Astrocyte (in vitro differentiated cells and primary cell): ENCODE results near the gene CAPN12. TPM values are rescaled to one million over a fixed set of nuclear protein-coding genes. Genes with fewer than 3 reads are reported as not detected.
"Not testable (repeated sequence)": the region's sequence is repeated elsewhere in the genome, so short reads cannot be mapped to it uniquely, and the experiment has no call there.

ENCODE experiments used
- DNase-seq: peaks from one replicate; pipeline ENCODE4 v3.0.0-alpha.2; 2010; ENCODE audit warnings: low read depth
- FAIRE-seq: peaks from 2 replicates; lab custom pipeline; 2011; peaks lifted over from hg19 to GRCh38; lab: Jason Lieb, UNC
- H2AFZ ChIP-seq: 2 replicates; pipeline ENCODE4 v1.6.0; 2012; ENCODE audit warnings: low read depth, low read length, inconsistent platforms
- H3K27ac ChIP-seq: 2 replicates; pipeline ENCODE4 v1.5.1; 2011; ENCODE audit warnings: low read depth, low read length, inconsistent platforms
- H3K27me3 ChIP-seq: 2 replicates; pipeline ENCODE4 v1.6.0; 2011; ENCODE audit warnings: low read length, inconsistent platforms; ENCODE audit not compliant: insufficient read depth
- H3K36me3 ChIP-seq: 2 replicates; pipeline ENCODE4 v1.5.1; 2011; ENCODE audit warnings: low read length, inconsistent platforms; ENCODE audit not compliant: insufficient read depth
- H3K4me1 ChIP-seq: 2 replicates; pipeline ENCODE4 v1.5.1; 2011; ENCODE audit warnings: low read length, inconsistent platforms; ENCODE audit not compliant: insufficient read depth
- H3K4me2 ChIP-seq: 2 replicates; pipeline ENCODE4 v1.6.0; 2012; ENCODE audit warnings: low read length, inconsistent platforms
- H3K4me3 ChIP-seq: 2 replicates; pipeline ENCODE4 v1.5.1; 2011; ENCODE audit warnings: low read depth, mild to moderate bottlenecking, low read length, inconsistent platforms; ENCODE audit not compliant: insufficient read depth
- H3K79me2 ChIP-seq: 2 replicates; pipeline ENCODE4 v1.6.0; 2012; ENCODE audit warnings: mild to moderate bottlenecking, low read length, inconsistent platforms; ENCODE audit not compliant: insufficient read depth
- H3K9ac ChIP-seq: 2 replicates; pipeline ENCODE4 v1.6.0; 2012; ENCODE audit warnings: mild to moderate bottlenecking, low read length, inconsistent platforms
- H3K9me3 ChIP-seq: 2 replicates; pipeline ENCODE4 v1.5.1; 2012; ENCODE audit warnings: low read depth, mild to moderate bottlenecking, low read length, inconsistent platforms; ENCODE audit not compliant: insufficient read depth
- H4K20me1 ChIP-seq: 2 replicates; pipeline ENCODE4 v1.6.0; 2012; ENCODE audit warnings: low read length, inconsistent platforms; ENCODE audit not compliant: insufficient read depth
- H3K27ac Mint-ChIP-seq: one replicate; pipeline ENCODE4 v1.8.0; 2021; ENCODE audit warnings: mild to moderate bottlenecking, mixed read lengths; ENCODE audit not compliant: unreplicated experiment
- H3K27me3 Mint-ChIP-seq: one replicate; pipeline ENCODE4 v1.8.0; 2021; ENCODE audit warnings: low read depth, mixed read lengths; ENCODE audit not compliant: unreplicated experiment
- H3K36me3 Mint-ChIP-seq: one replicate; pipeline ENCODE4 v1.8.0; 2021; ENCODE audit warnings: low read depth, mixed read lengths; ENCODE audit not compliant: unreplicated experiment
- H3K4me1 Mint-ChIP-seq: one replicate; pipeline ENCODE4 v1.8.0; 2021; ENCODE audit warnings: low read depth, mixed read lengths; ENCODE audit not compliant: unreplicated experiment
- H3K4me3 Mint-ChIP-seq: one replicate; pipeline ENCODE4 v1.8.0; 2021; ENCODE audit warnings: mild to moderate bottlenecking, moderate library complexity, mixed read lengths; ENCODE audit not compliant: unreplicated experiment
- H3K9me3 Mint-ChIP-seq: one replicate; pipeline ENCODE4 v1.8.0; 2021; ENCODE audit warnings: mild to moderate bottlenecking, mixed read lengths; ENCODE audit not compliant: unreplicated experiment
- CTCF ChIP-seq: IDR thresholded peaks from 2 replicates; pipeline ENCODE4 v1.5.1; 2011; ENCODE audit warnings: low read depth, mild to moderate bottlenecking, inconsistent platforms, low read length, moderate library complexity; ENCODE audit not compliant: insufficient read depth
- EZH2 ChIP-seq: IDR thresholded peaks from 2 replicates; pipeline ENCODE4 v1.6.1; 2012; ENCODE audit warnings: mild to moderate bottlenecking, low read length, inconsistent platforms; ENCODE audit not compliant: insufficient read depth
- total RNA-seq: library from RNA; stranded (reverse); gene quantifications from 2 replicates; pipeline ENCODE4 v1.2.1, GENCODE V29; 2021

Gene CAPN12
- total RNA-seq, 1 donor from 2014 or later: 4.6 TPM

GRCh38 chr19:38793177-38793576 lies 48.9 kb upstream of the CAPN12 start:
- no peak overlapping the region for H3K27ac ChIP-seq
- no peaks in the 10 kb centered on the region for H3K27me3 ChIP-seq
- H4K20me1 ChIP-seq: no peaks in the 10 kb centered on the region
- H3K4me1 ChIP-seq: peaks cover 5% of the 10 kb centered on the region
- FAIRE-seq (no peak), DNase-seq (no peak)
- no peaks in the 10 kb centered on the region for H3K79me2 ChIP-seq
- H3K4me2 ChIP-seq: no peak overlapping the region
- TF ChIP-seq EZH2: no peak
- no peak for TF ChIP-seq CTCF
- no peaks in the 10 kb centered on the region for H3K9me3 ChIP-seq
- H3K9me3 Mint-ChIP-seq: no peaks in the 10 kb centered on the region
- no peaks in the 10 kb centered on the region for H3K36me3 ChIP-seq
- no peak overlapping the region for H3K9ac ChIP-seq
- H3K4me1 Mint-ChIP-seq: peaks cover 5% of the 10 kb centered on the region
- peak overlapping the region; percentile 79 for H3K27ac Mint-ChIP-seq
- peaks cover 4% of the 10 kb centered on the region for H3K27me3 Mint-ChIP-seq
- H3K4me3 ChIP-seq: no peak overlapping the region
- no peaks in the 10 kb centered on the region for H3K36me3 Mint-ChIP-seq
- no peak overlapping the region for H3K4me3 Mint-ChIP-seq
- H2AFZ ChIP-seq: no peak overlapping the region

- DNase-seq: no peak
- Histone ChIP-seq H2AFZ (peak overlapping the region; percentile 56), H3K4me1 (peaks cover 5% of the 10 kb centered on the region), H3K36me3 (no peaks in the 10 kb centered on the region), H3K79me2 (no peaks in the 10 kb centered on the region), H3K27me3 (no peaks in the 10 kb centered on the region), H3K9me3 (no peaks in the 10 kb centered on the region), H3K9ac (no peak overlapping the region), H3K4me2 (peak overlapping the region; percentile 33), H3K27ac (no peak overlapping the region), H3K4me3 (no peak overlapping the region), H4K20me1 (no peaks in the 10 kb centered on the region)
- FAIRE-seq: no peak
- Mint-ChIP-seq H3K36me3 (no peaks in the 10 kb centered on the region), H3K27me3 (peaks cover 4% of the 10 kb centered on the region), H3K27ac (peak overlapping the region; percentile 79), H3K4me1 (peaks cover 5% of the 10 kb centered on the region), H3K4me3 (no peak overlapping the region), H3K9me3 (no peaks in the 10 kb centered on the region)
- TF ChIP-seq EZH2 (no peak), CTCF (no peak)
These were observed 48.2 kb upstream of the CAPN12 start for GRCh38 chr19:38792250-38793111.

GRCh38 chr19:38791451-38792064 lies 47.3 kb upstream of the CAPN12 start:
- not testable (repeated sequence) for H3K4me1 Mint-ChIP-seq, H3K27me3 ChIP-seq, DNase-seq, H3K9ac ChIP-seq, H3K36me3 ChIP-seq, H3K4me1 ChIP-seq, H4K20me1 ChIP-seq, H3K4me3 Mint-ChIP-seq, H3K36me3 Mint-ChIP-seq, H3K27ac Mint-ChIP-seq, H3K79me2 ChIP-seq, H3K27me3 Mint-ChIP-seq, H3K9me3 ChIP-seq, H3K27ac ChIP-seq, H3K4me3 ChIP-seq, H3K9me3 Mint-ChIP-seq
- Histone ChIP-seq H2AFZ (peak overlapping the region; percentile 50), H3K4me2 (peak overlapping the region; percentile 59)
- peak; percentile 73 for FAIRE-seq

- H3K9ac ChIP-seq, H3K4me1 Mint-ChIP-seq, FAIRE-seq, DNase-seq, H3K27ac ChIP-seq, H4K20me1 ChIP-seq, H3K79me2 ChIP-seq, H3K36me3 ChIP-seq, H3K4me3 ChIP-seq, H3K9me3 Mint-ChIP-seq, H3K4me1 ChIP-seq, H3K27ac Mint-ChIP-seq, H3K36me3 Mint-ChIP-seq, H3K4me3 Mint-ChIP-seq, H3K27me3 Mint-ChIP-seq, H3K27me3 ChIP-seq, H3K9me3 ChIP-seq: not testable (repeated sequence)
- peak overlapping the region; percentile 59 for H3K4me2 ChIP-seq
- peak overlapping the region; percentile 50 for H2AFZ ChIP-seq
These were observed 46.5 kb upstream of the CAPN12 start for GRCh38 chr19:38790507-38791403.
